HUES64 (cell line): ENCODE data around the gene CARD9.
A peak's percentile ranks its signal among the peaks of the same experiment; 100 is the strongest.
"Not testable (repeated sequence)": the region's sequence is repeated elsewhere in the genome, so short reads cannot be mapped to it uniquely, and the experiment has no call there.

Experiments
- H3K27ac ChIP-seq: 2 replicates; pipeline ENCODE4 v1.7.0; 2013; ENCODE audit warnings: low read depth, low read length, inconsistent platforms
- H3K27me3 ChIP-seq: 2 replicates; pipeline ENCODE4 v1.6.1; 2013; ENCODE audit warnings: mild to moderate bottlenecking, low read length; ENCODE audit not compliant: insufficient read depth
- H3K36me3 ChIP-seq: 2 replicates; pipeline ENCODE4 v1.6.1; 2013; ENCODE audit warnings: mild to moderate bottlenecking, low read length; ENCODE audit not compliant: insufficient read depth
- H3K4me1 ChIP-seq: 2 replicates; pipeline ENCODE4 v1.6.1; 2013; ENCODE audit warnings: mild to moderate bottlenecking, low read length, moderate library complexity; ENCODE audit not compliant: insufficient read depth
- H3K4me3 ChIP-seq: 2 replicates; pipeline ENCODE4 v1.5.1; 2013; ENCODE audit warnings: mild to moderate bottlenecking, low read length, moderate library complexity
- H3K9ac ChIP-seq: 2 replicates; pipeline ENCODE4 v1.6.1; 2013; ENCODE audit warnings: mild to moderate bottlenecking, low read depth, low read length
- H3K9me3 ChIP-seq: 2 replicates; pipeline ENCODE4 v1.6.1; 2013; ENCODE audit warnings: low read depth, low read length; ENCODE audit not compliant: insufficient read depth
- WGBS: fragments of 150-250, 120-280 bp; methylation state at CpG from one replicate; pipeline ENCODE4 v1.1.7; 2013; ENCODE audit warnings: missing lambda C conversion rate; 5-methylcytosine and 5-hydroxymethylcytosine counted together

Gene CARD9

GRCh38 chr9:136409557-136410455, 36.3 kb upstream of the CARD9 start:
- no peaks in the 10 kb centered on the region for H3K9me3 ChIP-seq
- H3K27ac ChIP-seq, result peak overlapping the region; percentile 77
- peak overlapping the region; percentile 83 for H3K4me3 ChIP-seq
- peak overlapping the region; percentile 98 for H3K9ac ChIP-seq
- no peaks in the 10 kb centered on the region for H3K27me3 ChIP-seq
- WGBS, result 12% methylated on average over 71 of the region's 71 CpGs
- H3K36me3 ChIP-seq, result peaks cover 70% of the 10 kb centered on the region
- H3K4me1 ChIP-seq, result peaks cover 6% of the 10 kb centered on the region

GRCh38 chr9:136407911-136408310, 34.4 kb upstream of the CARD9 start:
- no peak overlapping the region for H3K4me3 ChIP-seq
- 91% methylated on average over 7 of the region's 7 CpGs for WGBS
- no peaks in the 10 kb centered on the region for H3K27me3 ChIP-seq
- no peaks in the 10 kb centered on the region for H3K9me3 ChIP-seq
- H3K27ac ChIP-seq, result 0 out of 2 replicates have a peak overlapping the region, but pooled peaks have one; percentile 25
- H3K36me3 ChIP-seq, result peaks cover 66% of the 10 kb centered on the region
- H3K4me1 ChIP-seq, result peaks cover 6% of the 10 kb centered on the region
- H3K9ac ChIP-seq, result no peak overlapping the region

GRCh38 chr9:136407061-136407460, 33.6 kb upstream of the CARD9 start:
- H3K4me1 ChIP-seq, H3K4me3 ChIP-seq, H3K27me3 ChIP-seq, H3K9me3 ChIP-seq, H3K27ac ChIP-seq, H3K9ac ChIP-seq: not testable (repeated sequence)
- 97% methylated on average over 28 of the region's 28 CpGs for WGBS
- H3K36me3 ChIP-seq, result peaks cover 64% of the 10 kb centered on the region

- H3K4me3 ChIP-seq, H3K4me1 ChIP-seq, H3K9me3 ChIP-seq, H3K27ac ChIP-seq, H3K9ac ChIP-seq, H3K27me3 ChIP-seq: not testable (repeated sequence)
- 96% methylated on average over 10 of the region's 10 CpGs for WGBS
- H3K36me3 ChIP-seq, result peaks cover 67% of the 10 kb centered on the region
Observed at GRCh38 chr9:136405904-136406303, 32.4 kb upstream of the CARD9 start.

- H3K36me3 ChIP-seq, result peaks cover 67% of the 10 kb centered on the region
- no peaks in the 10 kb centered on the region for H3K9me3 ChIP-seq
- no peak overlapping the region for H3K27ac ChIP-seq
- H3K27me3 ChIP-seq, result no peaks in the 10 kb centered on the region
- WGBS, result 96% methylated on average over 6 of the region's 7 CpGs
- H3K4me3 ChIP-seq, result no peak overlapping the region
- no peak overlapping the region for H3K9ac ChIP-seq
- H3K4me1 ChIP-seq, result no peaks in the 10 kb centered on the region
Observed at GRCh38 chr9:136405481-136405880, 32.0 kb upstream of the CARD9 start.

- Histone ChIP-seq H3K27ac (no peak overlapping the region), H3K9ac (no peak overlapping the region), H3K9me3 (no peaks in the 10 kb centered on the region), H3K4me1 (no peaks in the 10 kb centered on the region), H3K27me3 (no peaks in the 10 kb centered on the region), H3K36me3 (peaks cover 67% of the 10 kb centered on the region), H3K4me3 (no peak overlapping the region)
- WGBS, result 95% methylated on average over 14 of the region's 14 CpGs
Observed at GRCh38 chr9:136404801-136405136, 31.3 kb upstream of the CARD9 start.

GRCh38 chr9:136403915-136404800, 30.7 kb upstream of the CARD9 start:
- H3K36me3 ChIP-seq, result peaks cover 67% of the 10 kb centered on the region
- no peaks in the 10 kb centered on the region for H3K9me3 ChIP-seq
- H3K4me3 ChIP-seq, result no peak overlapping the region
- no peak overlapping the region for H3K27ac ChIP-seq
- no peaks in the 10 kb centered on the region for H3K4me1 ChIP-seq
- H3K27me3 ChIP-seq, result no peaks in the 10 kb centered on the region
- H3K9ac ChIP-seq, result no peak overlapping the region
- WGBS, result 96% methylated on average over 32 of the region's 32 CpGs

GRCh38 chr9:136403538-136403914, 30.1 kb upstream of the CARD9 start:
- Histone ChIP-seq H3K9me3 (no peaks in the 10 kb centered on the region), H3K4me1 (no peaks in the 10 kb centered on the region), H3K27ac (no peak overlapping the region), H3K4me3 (no peak overlapping the region), H3K9ac (no peak overlapping the region), H3K27me3 (no peaks in the 10 kb centered on the region), H3K36me3 (peaks cover 63% of the 10 kb centered on the region)
- WGBS, result 95% methylated on average over 5 of the region's 5 CpGs

- Histone ChIP-seq H3K27ac (no peak overlapping the region), H3K36me3 (peaks cover 63% of the 10 kb centered on the region), H3K4me3 (no peak overlapping the region), H3K9ac (no peak overlapping the region), H3K27me3 (no peaks in the 10 kb centered on the region), H3K9me3 (no peaks in the 10 kb centered on the region), H3K4me1 (no peaks in the 10 kb centered on the region)
- 93% methylated on average over 13 of the region's 13 CpGs for WGBS
Observed at GRCh38 chr9:136402067-136402466, 28.6 kb upstream of the CARD9 start.

GRCh38 chr9:136401173-136401922, 27.9 kb upstream of the CARD9 start:
- no peaks in the 10 kb centered on the region for H3K9me3 ChIP-seq
- no peaks in the 10 kb centered on the region for H3K4me1 ChIP-seq
- no peak overlapping the region for H3K4me3 ChIP-seq
- peaks cover 64% of the 10 kb centered on the region for H3K36me3 ChIP-seq
- 96% methylated on average over 18 of the region's 18 CpGs for WGBS
- H3K27ac ChIP-seq, result no peak overlapping the region; the same call in 1 of the 2 replicates
- no peak overlapping the region for H3K9ac ChIP-seq
- H3K27me3 ChIP-seq, result no peaks in the 10 kb centered on the region
